Esophagus muscularis mucosa (tissue), 4 donors: ENCODE measurements around the gene CYB5A.

ENCODE experiments used
- CTCF ChIP-seq, 3 experiments: fragments of 200-600 bp in 2 of 3; fragments of 450-650 bp in 1 of 3; sonication (generic) in 2 of 3; IDR thresholded peaks; one replicate each; pipeline ENCODE4 v1.5.1; 2017 to 2019; ENCODE audit warnings: antibody characterized with exemption in 3 of 3, mild to moderate bottlenecking in 2 of 3, moderate library complexity in 1 of 3
- EP300 ChIP-seq: sonication (generic); formaldehyde crosslinking; IDR thresholded peaks from one replicate; pipeline ENCODE4 v1.6.1; 2017; ENCODE audit warnings: antibody characterized with exemption
- POLR2AphosphoS5 ChIP-seq, 2 donors: sonication (generic); formaldehyde crosslinking; IDR thresholded peaks; one replicate each; pipeline ENCODE4 v1.6.1; 2017; ENCODE audit warnings: antibody characterized with exemption in 2 of 2

GRCh38 chr18:74226666-74227065, 65.1 kb downstream of the CYB5A start:
- TF ChIP-seq CTCF (IDR thresholded peaks at IDR 0.05) (no peak), POLR2AphosphoS5 (IDR thresholded peaks at IDR 0.05) (no peak), EP300 (no peak)
